Measurements from ENCODE around the gene TMEM164.

- no peak for TF ChIP-seq CTCF (conservative IDR thresholded peaks at IDR 0.05; ENCODE audit: low read depth in 2 of 2)
- TF ChIP-seq REST (IDR thresholded peaks at IDR 0.05; ENCODE audit: unreplicated experiment), result no peak
- TF ChIP-seq EZH2 (IDR thresholded peaks at IDR 0.05; ENCODE audit: low read depth, unreplicated experiment), result no peak
- TF ChIP-seq ETS1 (IDR thresholded peaks at IDR 0.05), result no peak
- no peak for TF ChIP-seq ZNF331 (CRISPR knock-in tag; IDR thresholded peaks at IDR 0.05; ENCODE audit: low read depth)
- TF ChIP-seq POLR2AphosphoS5 (IDR thresholded peaks at IDR 0.05; ENCODE audit: low read depth), result no peak
- TF ChIP-seq STAT1 (IDR thresholded peaks at IDR 0.05; ENCODE audit: unreplicated experiment), result no peak
- TF ChIP-seq CREB1 (CRISPR knock-in tag; IDR thresholded peaks at IDR 0.05; ENCODE audit: low read depth), result no peak
- no peak for TF ChIP-seq JUNB (IDR thresholded peaks at IDR 0.05; ENCODE audit: unreplicated experiment)
Observed at GRCh38 chrX:110000000-110000399, 2.9 kb upstream of the TMEM164 start.
